HuH-7.5 (cell line): Measurements from ENCODE around the gene TBATA.
"Not testable (repeated sequence)": the region's sequence is repeated elsewhere in the genome, so short reads cannot be mapped to it uniquely, and the experiment has no call there.

ENCODE experiments used
- DNase-seq: peaks from one replicate; pipeline ENCODE4 v3.0.0; 2011; ENCODE audit warnings: low spot score

Gene TBATA

DNA sequence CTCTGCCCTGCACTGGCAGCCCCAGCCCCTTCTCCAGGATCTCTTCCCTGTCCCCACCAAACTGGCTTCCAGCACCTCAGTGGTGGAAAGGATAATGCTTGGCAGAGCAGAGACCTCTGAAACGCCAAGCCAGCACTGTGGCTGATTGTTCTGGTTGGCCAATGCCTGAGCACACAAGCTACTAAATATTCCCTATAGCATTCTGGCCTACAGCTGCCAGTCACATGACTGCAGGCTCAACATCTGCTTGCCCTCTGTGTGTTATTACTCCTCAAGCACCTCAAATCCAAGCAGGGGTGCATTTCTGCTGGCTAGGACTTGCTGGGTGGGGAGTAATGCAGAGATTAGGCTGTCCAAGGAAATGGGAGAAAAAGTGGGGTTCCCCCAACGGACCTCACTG is 6.1 kb downstream of the TBATA start:
- DNase-seq: no peak

DNA sequence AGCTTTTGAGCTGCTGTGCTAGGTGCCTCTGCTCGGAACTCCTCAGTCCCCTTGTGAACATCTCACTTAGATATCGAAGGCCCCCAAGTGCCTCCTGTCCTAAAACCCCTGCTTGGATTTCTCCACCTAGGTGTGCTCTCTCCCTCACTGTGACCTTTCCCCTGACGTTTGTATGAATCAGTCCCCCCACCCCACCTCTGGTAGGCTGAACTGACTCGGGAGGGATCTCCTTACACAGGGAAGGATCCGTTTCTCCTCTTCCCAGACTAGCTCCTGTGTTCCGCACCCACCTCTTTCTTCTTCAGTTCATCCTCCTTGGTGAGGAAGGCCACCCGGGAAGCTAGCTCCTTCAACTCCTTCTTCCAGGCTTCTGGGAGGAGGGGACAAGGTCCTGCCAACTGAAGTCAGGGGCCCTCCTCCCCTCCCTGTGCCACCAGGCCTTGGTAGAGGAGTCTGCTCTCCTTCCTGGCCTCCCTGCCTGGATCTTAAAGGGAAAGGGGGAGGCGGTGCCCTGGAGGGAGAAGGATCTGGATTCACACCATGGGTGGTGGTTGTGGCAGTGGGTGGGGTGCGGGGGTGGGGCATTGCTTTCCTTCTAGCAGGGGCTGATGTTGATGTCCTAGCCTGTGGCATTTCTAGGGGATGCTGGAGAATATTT is 6.8 kb downstream of the TBATA start:
- DNase-seq: no peak

DNA sequence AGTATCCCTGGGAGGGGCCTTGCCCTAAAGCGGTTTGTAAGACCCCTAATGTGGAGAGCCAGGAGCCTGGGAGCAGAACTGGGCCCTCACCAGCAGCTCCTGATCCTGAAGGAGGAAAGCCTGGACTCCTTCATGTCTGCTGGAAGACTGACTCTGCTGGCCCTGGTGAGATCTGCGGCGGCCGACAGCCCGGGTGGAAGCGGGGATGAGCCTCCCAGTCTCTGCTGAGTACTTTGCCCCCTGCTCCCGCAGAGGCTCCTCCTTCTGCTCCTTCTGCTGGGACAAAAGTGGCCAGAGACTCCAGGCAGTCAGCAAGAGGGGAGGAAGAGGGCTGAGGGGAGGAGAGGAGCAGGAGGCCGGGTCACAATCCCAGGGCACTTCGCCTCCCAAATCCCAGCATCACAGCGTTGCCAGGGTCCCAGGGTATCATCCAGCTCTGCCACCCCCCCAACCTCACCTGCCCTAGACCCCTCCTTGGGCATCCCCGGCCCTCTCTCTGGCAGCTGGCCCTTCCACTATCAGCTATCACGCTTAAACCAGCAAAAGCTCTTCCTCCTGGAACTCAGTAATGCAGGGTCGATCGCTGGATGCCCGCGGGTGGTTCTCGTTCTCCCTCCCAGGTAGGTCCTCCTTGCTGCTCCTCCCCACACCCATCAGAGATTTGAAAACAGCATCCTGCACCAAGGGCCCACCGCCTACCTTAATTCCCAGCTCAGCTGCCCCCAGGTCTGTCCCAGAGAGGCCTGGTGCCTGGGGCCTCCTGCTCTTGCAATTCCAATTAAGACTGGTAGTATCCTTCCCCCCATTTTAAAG is 7.9 kb downstream of the TBATA start:
- DNase-seq: no peak

DNA sequence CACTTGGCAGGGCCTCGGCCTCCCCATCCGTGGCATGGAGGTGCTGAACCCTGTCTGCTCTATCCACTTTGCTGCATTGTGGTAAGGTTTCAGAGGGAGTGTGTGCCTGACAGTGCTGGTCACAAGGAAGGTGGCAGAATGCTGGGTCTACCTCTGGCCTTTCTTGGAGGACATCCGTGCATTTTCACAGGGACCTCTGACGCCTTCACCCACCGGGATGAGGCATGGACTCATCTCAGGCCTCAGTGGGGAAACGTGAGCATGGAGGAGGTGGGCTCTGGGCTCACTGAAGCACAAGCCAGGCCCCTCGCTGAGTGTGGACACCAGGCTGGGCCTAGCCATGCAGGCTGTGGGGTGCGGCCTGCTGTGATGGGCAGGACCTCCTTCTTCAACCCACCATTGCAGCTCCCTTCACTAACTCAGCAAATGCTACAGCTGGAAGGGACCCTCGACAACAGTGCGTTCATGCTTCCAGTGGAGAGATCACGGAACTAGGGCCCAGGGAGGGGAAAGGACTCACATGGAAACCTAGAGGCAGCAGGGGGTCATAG is 8.6 kb downstream of the TBATA start:
- DNase-seq: no peak

DNA sequence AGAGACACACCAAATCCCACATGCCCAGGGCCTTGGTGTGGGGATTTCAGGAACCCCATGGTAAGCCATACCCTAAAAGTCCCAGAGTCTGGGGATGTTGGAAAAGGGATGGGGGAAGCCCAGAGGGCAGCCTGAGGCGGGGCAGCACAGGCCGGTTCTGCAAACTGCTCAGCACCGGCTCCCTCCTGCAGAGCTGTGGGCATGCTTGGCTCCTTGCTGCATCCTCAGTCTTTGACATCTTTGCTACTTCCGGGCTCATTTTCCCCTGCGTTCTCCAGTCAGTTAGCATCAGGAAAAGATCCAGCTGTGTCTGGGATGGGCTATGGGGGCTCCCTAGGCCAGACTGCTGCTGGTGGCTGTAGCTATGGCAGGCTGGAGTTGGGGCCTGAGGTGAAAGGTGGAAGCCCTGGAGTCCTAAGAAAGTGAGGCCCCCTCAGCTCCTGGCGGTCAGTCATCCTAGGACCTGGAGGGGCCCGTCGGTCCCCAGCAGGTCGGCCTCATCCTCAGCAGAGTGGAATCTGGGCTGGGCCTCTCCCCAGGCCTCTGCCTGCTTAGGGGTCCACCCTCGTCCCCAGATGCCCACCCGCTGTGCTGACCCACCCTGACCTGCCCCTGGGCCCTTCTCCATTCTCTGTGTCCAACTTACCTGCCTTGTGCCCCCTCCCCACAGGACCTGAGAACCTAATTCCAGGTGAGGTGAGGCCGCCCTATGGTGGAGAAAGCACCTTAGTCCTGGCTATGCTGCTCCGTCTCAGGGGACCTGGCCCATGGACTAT is 9.3 kb downstream of the TBATA start:
- DNase-seq: no peak

DNA sequence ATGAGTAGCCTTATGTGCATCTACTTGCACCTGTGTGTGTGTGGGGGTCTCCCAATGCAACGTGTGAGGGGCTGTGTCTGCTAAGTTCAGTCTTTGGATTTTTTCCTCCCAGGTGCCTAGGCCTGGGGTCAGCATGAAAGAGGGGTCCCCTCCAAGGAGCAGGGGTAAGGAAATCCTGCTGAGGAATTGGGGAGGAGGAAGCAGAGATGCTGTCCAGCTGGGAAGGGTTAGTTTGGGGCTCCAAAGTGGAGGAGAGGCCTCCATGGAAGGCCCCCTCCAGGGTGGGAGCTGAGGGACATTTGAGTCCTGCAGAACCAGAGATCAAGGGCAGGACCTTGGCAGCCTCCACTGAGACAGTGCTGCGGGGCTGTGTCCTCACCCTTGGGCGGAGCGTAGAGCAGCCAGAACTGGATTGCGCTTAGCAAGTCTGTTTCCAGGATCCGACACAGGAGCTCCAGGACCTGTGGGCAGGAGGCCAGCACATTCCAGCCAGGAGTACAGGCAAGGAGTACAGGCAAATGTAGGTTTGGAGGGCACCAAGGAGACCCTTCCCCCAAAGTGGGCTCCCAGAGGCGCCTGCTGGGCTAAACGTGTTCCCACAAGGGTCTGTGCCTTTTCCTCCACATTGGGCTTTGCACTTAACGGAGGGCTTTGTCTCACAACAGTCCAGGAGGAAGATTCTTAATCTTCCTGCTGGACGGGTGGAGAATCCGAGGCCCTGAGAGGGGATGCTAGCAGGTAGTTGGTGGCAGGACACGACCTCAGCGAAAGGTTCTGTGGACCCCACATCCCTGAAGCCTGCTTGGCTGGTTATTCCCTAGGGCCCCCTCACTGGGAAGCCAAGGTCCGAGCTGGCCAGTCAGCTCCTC is 10.1 kb downstream of the TBATA start:
- DNase-seq: no peak

DNA sequence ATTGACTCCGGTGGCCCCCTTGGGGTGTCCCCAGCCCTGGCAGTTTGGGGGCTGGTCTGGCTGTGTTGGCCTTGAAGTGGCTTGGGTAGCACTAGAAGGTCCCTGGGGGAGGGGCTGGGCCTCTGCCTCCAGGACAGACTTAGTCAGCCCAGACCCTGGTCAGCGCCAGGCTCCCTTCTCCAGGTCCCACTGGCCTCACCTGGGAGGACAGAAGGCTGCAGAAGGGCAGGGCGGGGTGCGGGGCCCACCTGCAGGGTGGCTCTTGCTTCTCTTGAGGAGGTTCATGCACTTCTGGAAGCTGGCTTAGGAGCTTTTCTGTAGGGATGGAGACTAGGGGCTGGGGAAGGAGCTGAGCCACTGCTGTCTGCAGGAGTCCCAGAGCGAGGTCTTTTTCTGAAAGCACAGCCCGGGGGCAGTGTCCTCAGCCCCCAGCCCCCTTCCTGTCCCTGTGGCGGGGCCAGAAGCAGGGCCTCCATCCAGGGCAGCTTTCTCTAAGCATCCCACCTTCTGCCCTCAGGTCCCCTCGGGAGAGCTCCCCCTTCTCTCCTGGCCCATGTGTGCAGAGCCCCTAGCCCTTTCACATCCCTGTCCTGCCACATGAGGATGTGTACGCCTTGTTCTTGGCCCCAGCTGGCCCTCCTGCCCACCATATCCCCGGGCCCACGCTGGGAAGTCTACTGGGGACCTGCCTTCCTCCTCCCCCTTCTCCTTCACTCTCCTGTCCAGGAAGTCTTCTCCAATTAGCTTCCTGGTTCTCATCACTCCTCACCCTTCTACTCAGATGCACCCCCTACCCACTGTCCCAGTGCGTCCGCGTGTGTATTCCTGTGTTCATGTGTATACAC is 11.0 kb downstream of the TBATA start:
- no peak for DNase-seq

DNA sequence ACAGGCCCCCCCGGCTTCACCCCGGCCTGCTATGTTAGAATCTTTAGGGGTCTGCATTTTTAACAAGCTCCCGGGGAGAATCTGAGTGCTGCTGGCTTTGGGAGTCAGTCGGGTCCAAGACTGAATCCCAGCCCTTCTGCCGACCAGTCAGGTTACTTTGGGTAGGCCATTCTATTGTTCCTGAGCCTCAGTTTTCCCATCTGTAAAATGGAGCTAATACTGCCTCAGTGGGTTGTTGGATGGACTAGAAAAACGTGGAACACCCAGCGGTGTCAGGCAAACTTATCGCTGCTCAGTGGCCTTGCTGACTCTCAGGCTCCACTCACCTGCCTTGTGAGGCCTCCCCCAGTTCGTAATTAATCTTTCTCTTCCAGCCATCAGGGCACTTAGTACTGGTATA is 11.7 kb downstream of the TBATA start:
- no peak for DNase-seq

DNA sequence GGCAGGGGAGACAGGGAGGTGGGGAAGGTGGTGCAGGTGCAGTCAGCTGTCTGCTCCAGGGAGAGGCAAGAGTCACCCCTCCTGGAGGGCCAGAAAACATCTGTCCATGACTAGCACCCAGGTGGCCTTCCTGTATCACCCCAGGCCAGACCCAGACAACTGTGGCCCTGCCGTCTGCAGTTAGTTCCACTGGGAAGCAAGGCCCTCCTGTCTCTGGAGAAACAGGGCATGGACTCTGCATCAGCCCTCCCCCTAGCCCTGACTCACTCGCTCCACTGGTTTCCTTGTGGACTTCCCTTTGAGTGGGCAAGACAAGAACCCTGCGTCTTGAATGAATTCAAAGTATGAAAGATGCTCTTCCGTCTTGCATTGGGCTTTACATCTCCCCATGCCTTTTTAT is 12.6 kb downstream of the TBATA start:
- DNase-seq: no peak

DNA sequence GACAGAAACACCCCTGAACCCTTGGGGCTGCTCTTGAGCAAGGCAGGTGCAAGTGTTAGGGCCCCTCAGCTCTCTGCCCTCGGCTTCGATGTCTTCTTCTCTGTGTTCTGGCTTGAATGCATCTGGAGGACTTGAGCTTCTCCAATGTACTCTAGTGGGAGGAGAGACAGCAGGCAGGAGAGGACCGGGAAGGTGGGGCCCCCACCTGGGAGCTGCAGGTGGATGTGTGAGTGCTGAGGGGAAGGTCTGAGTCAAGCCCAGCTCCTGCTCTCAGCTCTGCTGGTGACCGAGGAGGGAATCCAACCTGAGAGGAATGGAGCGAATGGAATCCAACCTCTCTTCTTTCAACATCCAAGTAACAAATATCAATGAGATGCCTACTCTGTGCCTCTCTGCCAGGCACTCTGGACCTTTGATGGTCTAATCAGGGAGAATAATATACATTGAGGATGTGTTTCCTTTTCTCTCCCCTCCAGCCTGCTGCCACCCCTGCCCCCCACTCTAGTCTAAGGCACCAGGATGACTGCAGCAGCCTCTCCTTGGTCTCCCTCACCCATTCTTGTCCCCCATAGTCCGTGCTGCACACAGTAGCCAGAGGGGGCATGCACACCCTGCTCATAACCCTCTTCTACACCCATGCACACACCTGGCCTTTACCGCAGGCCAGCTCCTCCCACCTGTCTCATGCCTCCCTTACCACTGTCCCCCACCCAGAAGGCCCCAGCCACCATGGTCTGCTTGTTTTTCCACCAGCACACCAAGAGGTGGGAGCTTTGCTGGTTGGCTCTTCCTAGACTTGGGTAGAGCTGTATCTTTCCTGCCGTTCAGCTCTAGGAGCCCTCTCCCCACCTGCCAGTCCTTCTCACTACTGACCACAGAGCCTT is 13.6 kb downstream of the TBATA start:
- DNase-seq: no peak

DNA sequence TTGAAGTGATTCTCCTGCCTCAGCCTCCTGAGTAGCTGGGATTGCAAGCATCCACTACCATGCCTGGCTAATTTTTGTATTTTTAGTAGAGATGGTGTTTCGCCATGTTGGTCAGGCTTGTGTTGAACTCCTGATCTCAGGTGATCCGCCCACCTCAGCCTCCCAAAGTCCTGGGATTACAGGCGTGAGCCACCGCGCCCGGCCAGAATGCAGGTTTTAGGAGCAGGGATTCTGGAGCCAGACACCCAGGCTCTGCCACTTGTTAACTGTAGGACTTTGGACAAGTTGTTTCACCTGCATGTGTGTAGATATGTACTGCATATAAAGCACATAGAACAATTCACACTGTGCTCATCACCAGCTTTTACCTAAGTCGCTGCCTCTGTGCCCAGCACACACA is 14.7 kb downstream of the TBATA start:
- not testable (repeated sequence) for DNase-seq

DNA sequence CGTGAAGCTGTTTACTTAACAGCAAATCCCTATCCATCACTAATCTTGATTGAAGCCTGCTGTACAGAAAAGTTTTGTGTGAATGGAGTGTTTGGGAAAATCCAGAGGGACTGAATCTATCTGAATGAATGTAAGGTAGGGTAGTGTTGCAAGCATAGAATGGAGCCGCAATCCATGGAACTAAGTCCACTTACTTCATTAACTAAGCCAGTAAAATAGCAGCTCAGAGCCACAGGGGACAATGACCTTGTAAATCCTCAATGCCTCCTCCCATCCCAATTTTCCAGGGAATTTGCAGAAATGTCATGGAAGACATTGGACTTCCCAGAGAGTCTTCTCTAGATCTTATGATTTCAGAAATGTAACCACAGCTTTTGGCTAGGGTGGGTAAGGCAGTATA is 15.2 kb downstream of the TBATA start:
- no peak for DNase-seq

DNA sequence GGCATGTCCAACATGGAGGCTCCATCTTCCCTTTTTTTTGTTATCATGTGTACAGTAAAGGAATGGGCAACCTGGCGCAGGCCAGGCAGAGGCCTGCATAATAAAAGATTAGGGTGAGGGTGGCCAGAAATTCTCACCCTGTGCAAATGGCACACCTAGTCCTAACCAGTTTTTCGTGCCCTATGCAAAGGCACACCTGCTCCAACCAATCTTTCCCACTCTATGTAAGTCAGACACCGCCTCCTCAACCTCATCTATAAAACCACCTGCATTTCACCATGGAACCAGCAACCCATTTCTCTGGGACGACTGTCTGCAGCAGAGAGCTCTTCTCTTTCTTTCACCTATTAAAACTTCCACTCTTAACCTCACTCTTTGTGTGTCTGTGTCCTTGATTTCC is 16.1 kb downstream of the TBATA start:
- DNase-seq: no peak

DNA sequence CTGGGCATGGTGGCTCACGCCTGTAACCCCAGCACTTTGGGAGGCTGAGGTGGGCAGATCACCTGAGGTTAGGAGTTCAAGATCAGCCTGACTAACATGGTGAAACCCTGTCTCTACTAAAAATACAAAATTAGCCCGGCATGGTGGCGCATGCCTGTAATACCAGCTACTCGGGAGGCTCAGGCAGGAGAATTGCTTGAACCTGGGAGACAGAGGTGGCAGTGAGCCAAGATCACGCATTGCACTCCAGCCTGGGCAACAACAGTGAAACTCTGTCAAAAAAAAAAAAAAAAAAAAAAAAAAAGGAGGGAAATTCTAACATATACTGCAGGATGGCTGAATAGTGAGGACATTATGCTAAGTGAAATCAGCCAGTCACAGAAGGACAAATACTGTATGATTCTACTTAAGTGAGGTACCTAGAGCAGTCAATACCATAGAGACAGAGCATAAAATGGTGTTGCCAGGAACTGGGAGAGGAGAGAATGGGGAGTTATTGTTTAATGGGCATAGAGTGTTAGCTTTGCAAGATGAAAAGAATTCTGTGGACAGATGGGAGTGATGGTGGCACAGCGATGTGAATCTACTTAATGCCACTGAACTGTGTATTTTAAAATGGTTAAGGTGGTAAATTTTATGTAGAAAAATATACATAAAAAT is 17.0 kb downstream of the TBATA start:
- not testable (repeated sequence) for DNase-seq

DNA sequence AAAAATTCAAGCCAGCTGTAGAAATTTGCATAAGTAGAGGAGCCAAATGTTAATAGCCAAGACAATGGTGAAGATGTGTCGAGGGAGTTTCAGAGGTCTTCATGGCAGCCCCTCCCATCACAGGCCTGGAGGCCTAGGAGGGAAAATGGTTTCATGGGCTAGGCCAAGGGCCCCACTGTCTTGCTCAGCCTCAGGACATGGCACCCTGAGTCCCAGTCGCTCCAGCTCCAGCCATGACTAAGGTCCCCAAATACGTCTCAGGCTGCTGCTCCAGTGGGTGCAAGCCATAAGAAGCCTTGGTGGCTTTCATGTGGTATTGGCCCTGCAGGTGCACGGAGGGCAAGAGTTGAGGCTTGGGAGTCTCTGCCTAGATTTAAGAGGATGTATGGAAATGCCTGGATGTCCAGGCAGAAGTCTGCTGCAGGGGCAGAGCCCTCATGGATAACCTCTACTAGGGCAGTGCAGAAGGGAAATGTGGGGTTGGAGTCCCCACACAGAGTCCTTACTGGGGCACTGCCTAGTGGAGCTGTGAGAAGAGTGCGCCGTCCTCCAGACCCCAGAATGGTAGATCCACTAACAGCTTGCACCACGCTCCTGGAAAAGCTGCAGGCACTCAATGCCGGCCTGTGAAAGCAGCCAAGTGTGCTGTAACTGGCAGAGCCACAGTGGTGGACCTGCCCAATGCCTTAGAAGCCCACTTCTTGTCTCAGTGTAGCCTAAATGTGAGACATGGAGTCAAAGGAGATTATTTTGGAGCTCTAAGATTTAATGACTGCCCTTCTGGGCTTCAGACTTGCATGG is 19.2 kb downstream of the TBATA start:
- DNase-seq: no peak

DNA sequence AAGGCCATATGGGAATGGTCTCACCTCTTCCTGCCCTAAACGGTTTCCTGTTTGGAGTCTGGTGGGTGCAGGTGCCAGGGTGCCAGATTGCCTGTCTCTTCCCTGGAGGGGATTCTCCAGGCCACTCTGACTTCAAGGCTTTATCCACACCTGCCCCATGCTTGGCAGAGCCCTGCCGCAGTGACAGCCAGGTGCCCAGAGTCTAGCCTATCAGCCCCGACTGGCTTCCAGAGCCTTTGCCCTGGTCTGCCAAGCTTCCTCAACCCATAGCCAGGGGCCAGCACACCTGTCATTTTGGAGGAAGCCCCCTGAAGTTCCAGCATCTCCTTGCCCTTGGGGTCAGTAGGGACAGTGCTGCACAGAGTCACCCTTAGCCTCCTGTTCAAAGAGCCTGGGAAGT is 21.6 kb downstream of the TBATA start:
- DNase-seq: no peak

DNA sequence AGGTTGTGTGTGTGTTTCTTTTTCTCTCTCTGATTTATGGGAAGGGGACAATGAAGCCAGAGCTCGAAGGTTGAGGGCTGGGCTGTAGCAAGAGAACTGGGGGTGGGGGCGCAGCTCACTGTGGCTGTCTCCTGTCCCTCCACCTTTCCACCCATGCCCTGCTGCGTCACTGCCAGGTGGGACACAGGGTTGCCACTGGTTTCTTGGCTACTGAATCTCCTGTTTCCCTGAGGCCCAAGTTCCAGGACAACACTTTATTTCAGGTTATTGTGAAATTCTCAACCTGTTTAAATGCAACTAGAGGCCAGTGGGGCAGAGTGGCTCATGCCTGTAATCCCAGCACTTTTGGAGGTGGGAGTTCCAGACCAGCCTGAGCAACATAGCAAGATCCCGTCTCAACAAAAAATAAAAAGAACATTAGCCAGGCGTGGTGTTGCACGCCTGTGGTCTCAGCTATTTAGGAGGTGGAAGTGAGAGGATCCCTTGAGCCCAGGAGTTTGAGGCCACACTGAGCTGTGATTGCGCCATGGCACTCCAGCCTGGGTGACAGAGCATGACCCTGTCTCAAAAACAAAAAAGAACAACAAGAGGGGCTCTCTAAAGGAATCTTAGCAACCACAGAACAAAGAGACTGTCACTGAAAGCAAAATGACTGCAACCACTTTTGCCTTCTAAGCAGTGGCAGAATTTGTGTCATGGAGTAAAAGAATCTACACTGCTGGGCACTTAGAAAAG is 22.6 kb downstream of the TBATA start:
- no peak for DNase-seq
